Bronchial epithelial cell (primary cell): Measurements from ENCODE around the gene COL28A1. TPM values are rescaled to one million over a fixed set of nuclear protein-coding genes. Genes with fewer than 3 reads are reported as not detected.

Experiments
- DNase-seq: peaks from one replicate; pipeline ENCODE4 v3.0.0-alpha.2; 2010; ENCODE audit warnings: low read depth
- FAIRE-seq: peaks from 2 replicates; lab custom pipeline; 2011; peaks lifted over from hg19 to GRCh38; lab: Jason Lieb, UNC
- H3K27me3 ChIP-seq: 2 replicates; pipeline ENCODE4 v1.5.1; 2011; ENCODE audit warnings: low read length; ENCODE audit not compliant: control insufficient read depth, insufficient read depth
- H3K36me3 ChIP-seq: 2 replicates; pipeline ENCODE4 v1.5.1; 2011; ENCODE audit warnings: low read length; ENCODE audit not compliant: control insufficient read depth, insufficient read depth
- H3K4me3 ChIP-seq: 2 replicates; pipeline ENCODE4 v1.5.1; 2011; ENCODE audit warnings: mild to moderate bottlenecking, low read depth, low read length, control low read depth
- CTCF ChIP-seq: IDR thresholded peaks from 2 replicates; pipeline ENCODE4 v1.5.1; 2011; ENCODE audit warnings: mild to moderate bottlenecking, moderate library complexity, low read length, control low read depth, inconsistent platforms; ENCODE audit not compliant: insufficient read depth, severe bottlenecking
- total RNA-seq: library from RNA; depleted of rRNA; stranded (reverse); fragments of >200 nt; gene quantifications from 2 replicates; pipeline ENCODE4 v1.2.1, GENCODE V29; 2014

COL28A1 gene
- total RNA-seq, 1 donor from 2014 or later, result not detected

GRCh38 chr7:7324698-7325097 lies 211.0 kb downstream of the COL28A1 start:
- H3K36me3 ChIP-seq, result no peaks in the 10 kb centered on the region
- TF ChIP-seq CTCF, result no peak
- FAIRE-seq, result no peak
- peak; percentile 78 for DNase-seq
- no peak overlapping the region for H3K4me3 ChIP-seq
- H3K27me3 ChIP-seq, result no peaks in the 10 kb centered on the region

GRCh38 chr7:7323921-7324320 lies 211.8 kb downstream of the COL28A1 start:
- no peak for TF ChIP-seq CTCF
- DNase-seq (no peak), FAIRE-seq (peak; percentile 7)
- H3K4me3 ChIP-seq, result no peak overlapping the region
- H3K27me3 ChIP-seq, result no peaks in the 10 kb centered on the region
- H3K36me3 ChIP-seq, result no peaks in the 10 kb centered on the region

- Histone ChIP-seq H3K27me3 (no peaks in the 10 kb centered on the region), H3K36me3 (no peaks in the 10 kb centered on the region), H3K4me3 (no peak overlapping the region)
- DNase-seq (no peak), FAIRE-seq (no peak)
- no peak for TF ChIP-seq CTCF
Observed at GRCh38 chr7:7323352-7323751, 212.3 kb downstream of the COL28A1 start.

- FAIRE-seq, result peak; percentile 89
Observed at GRCh38 chr7:7321681-7322080, 214.0 kb downstream of the COL28A1 start.

GRCh38 chr7:7318601-7319000 lies 217.1 kb downstream of the COL28A1 start:
- H3K27me3 ChIP-seq, result no peaks in the 10 kb centered on the region
- no peaks in the 10 kb centered on the region for H3K36me3 ChIP-seq
- DNase-seq, result no peak
- peak; percentile 23 for FAIRE-seq
- no peak for TF ChIP-seq CTCF
- no peak overlapping the region for H3K4me3 ChIP-seq

More at GRCh38 chr7:7321681-7322080, 214.0 kb downstream of the COL28A1 start:
- Histone ChIP-seq H3K27me3 (no peaks in the 10 kb centered on the region), H3K4me3 (no peak overlapping the region), H3K36me3 (no peaks in the 10 kb centered on the region)
- peak; percentile 88 for DNase-seq
- no peak for TF ChIP-seq CTCF

- no peak for DNase-seq
- Histone ChIP-seq H3K4me3 (no peak overlapping the region), H3K27me3 (no peaks in the 10 kb centered on the region), H3K36me3 (no peaks in the 10 kb centered on the region)
- FAIRE-seq, result no peak
- TF ChIP-seq CTCF, result no peak
Observed at GRCh38 chr7:7317850-7318249, 217.8 kb downstream of the COL28A1 start.
